TTC549 (cell line): ENCODE measurements around the gene SWSAP1.
"Not testable (repeated sequence)": the region's sequence is repeated elsewhere in the genome, so short reads cannot be mapped to it uniquely, and the experiment has no call there.

Source experiments
- FAIRE-seq: peaks from 2 replicates; lab custom pipeline; 2012; peaks lifted over from hg19 to GRCh38; lab: Jason Lieb, UNC

The SWSAP1 gene

GRCh38 chr19:11374433-11375142, at the start of gene SWSAP1:
SWSAP1 (plus strand) TSS chr19:11374666; CDS start chr19:11374681, 15 bp downstream.
- FAIRE-seq, result peak; percentile 96

GRCh38 chr19:11324748-11325389, 49.6 kb upstream of the SWSAP1 start:
- FAIRE-seq, result no peak

GRCh38 chr19:11325544-11325943, 48.9 kb upstream of the SWSAP1 start:
- no peak for FAIRE-seq

GRCh38 chr19:11330127-11330526, 44.3 kb upstream of the SWSAP1 start:
- no peak for FAIRE-seq

- FAIRE-seq, result no peak
Measured at GRCh38 chr19:11331502-11331901, 43.0 kb upstream of the SWSAP1 start.

GRCh38 chr19:11332822-11333221, 41.6 kb upstream of the SWSAP1 start:
- no peak for FAIRE-seq

GRCh38 chr19:11333838-11334237, 40.6 kb upstream of the SWSAP1 start:
- FAIRE-seq, result not testable (repeated sequence)

GRCh38 chr19:11335449-11336146, 38.9 kb upstream of the SWSAP1 start:
- no peak for FAIRE-seq

- FAIRE-seq, result no peak
Measured at GRCh38 chr19:11337080-11337479, 37.4 kb upstream of the SWSAP1 start.

GRCh38 chr19:11338121-11338520, 36.3 kb upstream of the SWSAP1 start:
- FAIRE-seq, result no peak

- no peak for FAIRE-seq
Measured at GRCh38 chr19:11338569-11339253, 35.8 kb upstream of the SWSAP1 start.

- peak; percentile 29 for FAIRE-seq
Measured at GRCh38 chr19:11339254-11340098, 35.0 kb upstream of the SWSAP1 start, which contains the start of gene RAB3D. RAB3D (minus strand) TSS chr19:11339657; CDS start chr19:11337399, 2,258 bp downstream.

GRCh38 chr19:11340099-11340467, 34.4 kb upstream of the SWSAP1 start:
- not testable (repeated sequence) for FAIRE-seq

GRCh38 chr19:11342429-11342828, 32.0 kb upstream of the SWSAP1 start:
- FAIRE-seq, result no peak

GRCh38 chr19:11345122-11345803, 29.2 kb upstream of the SWSAP1 start:
- FAIRE-seq, result no peak

GRCh38 chr19:11346104-11346940, 28.1 kb upstream of the SWSAP1 start, which contains the start of the genes CCDC159 and TMEM205:
CCDC159 (plus strand) TSS chr19:11346519; CDS start chr19:11346607, 88 bp downstream.
TMEM205 (minus strand) TSS chr19:11346268; CDS start chr19:11345619, 649 bp downstream.
- peak; percentile 97 for FAIRE-seq

- no peak for FAIRE-seq
Measured at GRCh38 chr19:11347546-11348039, 26.9 kb upstream of the SWSAP1 start.

GRCh38 chr19:11349171-11349570, 25.3 kb upstream of the SWSAP1 start:
- FAIRE-seq, result no peak

- FAIRE-seq, result not testable (repeated sequence)
Measured at GRCh38 chr19:11354102-11354501, 20.4 kb upstream of the SWSAP1 start.
